ENCODE data around the gene EPHB1. TPM values are rescaled to one million over a fixed set of nuclear protein-coding genes. Genes with fewer than 3 reads are reported as not detected.

EPHB1 gene
- total and polyA plus RNA-seq, 2 of the 13 experiments (the other 11 are each of a cell fraction or from before 2014, with no cell fraction given): 0.07 to 0.21 TPM

- TF ChIP-seq AHDC1 (CRISPR knock-in tag; IDR thresholded peaks at IDR 0.05; ENCODE audit: borderline replicate concordance): no peak
- TF ChIP-seq MAFK (conservative IDR thresholded peaks at IDR 0.05 in 1 of 2, IDR thresholded peaks at IDR 0.05 in 1 of 2; ENCODE audit: low read length in 2 of 2): peak; percentile 43 to 51; a peak in 3 of 4 replicates
- peak; percentile 23; the same call in 1 of the 2 replicates for TF ChIP-seq MAFF (IDR thresholded peaks at IDR 0.05; ENCODE audit: low read depth, low read length)
- TF ChIP-seq CBX5 (CRISPR knock-in tag; IDR thresholded peaks at IDR 0.05; ENCODE audit: borderline replicate concordance): no peak
- no peak for TF ChIP-seq SP4 (CRISPR knock-in tag; IDR thresholded peaks at IDR 0.05)
- no peak for TF ChIP-seq ZFP62 (CRISPR knock-in tag; IDR thresholded peaks at IDR 0.05)
These were observed 33.8 kb upstream of the EPHB1 start (continued) for GRCh38 chr3:134761213-134761612.

- Histone ChIP-seq H3K4me1 (ENCODE audit: insufficient read depth, low read length) (no peaks in the 10 kb centered on the region), H3K4me3 (replicated peaks in 1 of 3; ENCODE audit: insufficient read depth in 1 of 3, low read depth in 2 of 3, low read length in 3 of 3) (no peak overlapping the region), H3K79me2 (ENCODE audit: insufficient read depth, low read length) (no peaks in the 10 kb centered on the region), H3K27ac (ENCODE audit: extremely low read length, insufficient read depth, low read length) (no peak overlapping the region), H3K27me3 (ENCODE audit: control insufficient read depth in 1 of 2, insufficient read depth in 2 of 2, low read length in 2 of 2) (peaks cover 0 to 14% of the 10 kb centered on the region in 2 experiments; a peak in 2 of 5 replicates), H4K20me1 (ENCODE audit: insufficient read depth, low read length) (no peaks in the 10 kb centered on the region), H3K36me3 (replicated peaks in 1 of 2; ENCODE audit: control insufficient read depth in 1 of 2, insufficient read depth in 2 of 2, low read length in 2 of 2) (no peaks in the 10 kb centered on the region), H3K4me2 (ENCODE audit: low read depth, low read length) (no peak overlapping the region), H3K9ac (ENCODE audit: insufficient read depth, low read depth, low read length) (no peak overlapping the region), H3K9me3 (ENCODE audit: low read length) (no peaks in the 10 kb centered on the region), H2AFZ (ENCODE audit: low read length) (no peak overlapping the region)
- FAIRE-seq (no peak), ATAC-seq (no peak), DNase-seq (ENCODE audit: low spot score) (no peak)
- ChIA-PET CTCF (ENCODE audit: low intra/inter-chr PET ratio, low total read pairs) (no interaction called here), POLR2A (no interaction called here)
- intact Hi-C loops (cut with micrococcal nuclease; ENCODE audit: unreplicated experiment): no loop called here
- WGBS (ENCODE audit: low lambda C conversion rate): 4% methylated on average over 3 of the region's 4 CpGs
- no TSS peak for BruUV-seq (replicated peaks)
- in situ Hi-C loops (cut with HindIII; ENCODE audit: extremely low pct_ligation_motif_present, low pct_unique_long_range_greater_than_20kb): no loop called here
- TF ChIP-seq ZNF776 (CRISPR knock-in tag; IDR thresholded peaks at IDR 0.05) (no peak), ZNF101 (CRISPR knock-in tag; IDR thresholded peaks at IDR 0.05; ENCODE audit: borderline replicate concordance, low read depth) (no peak), ZNF280B (CRISPR knock-in tag; IDR thresholded peaks at IDR 0.05; ENCODE audit: borderline replicate concordance) (no peak), NFE2 (CRISPR knock-in tag; IDR thresholded peaks at IDR 0.05) (no peak), FOXM1 (CRISPR knock-in tag; IDR thresholded peaks at IDR 0.05) (no peak), NBN (conservative IDR thresholded peaks at IDR 0.05) (no peak), SMAD9 (CRISPR knock-in tag; IDR thresholded peaks at IDR 0.05) (no peak), ZNF512B (CRISPR knock-in tag; IDR thresholded peaks at IDR 0.05; ENCODE audit: borderline replicate concordance) (no peak)
These were observed 33.0 kb upstream of the EPHB1 start for GRCh38 chr3:134762016-134762415.
